ENCODE results near the gene FKBP1A. TPM values are rescaled to one million over a fixed set of nuclear protein-coding genes. Genes with fewer than 3 reads are reported as not detected.

The FKBP1A gene
- total RNA-seq, 1 experiment from 2014 or later = 196 TPM

- no peak for TF ChIP-seq CTCF (conservative IDR thresholded peaks at IDR 0.05)
- Mint-ChIP-seq H3K27ac (no peak overlapping the region), H3K27me3 (ENCODE audit: low read depth) (no peaks in the 10 kb centered on the region), H3K9me3 (peaks cover 10 to 14% of the 10 kb centered on the region in 2 experiments), H3K4me3 (no peak overlapping the region), H3K4me1 (no peaks in the 10 kb centered on the region), H3K36me3 (ENCODE audit: insufficient read depth in 1 of 3, low read depth in 3 of 3) (peaks cover 4 to 23% (median 19%) of the 10 kb centered on the region in 3 experiments)
- no peak overlapping the region for H2BK12ac ChIP-seq (ENCODE audit: insufficient read length, low read depth, low read length)
- no peak overlapping the region for H2BK120ac ChIP-seq (ENCODE audit: low read depth, low read length, poor library complexity, severe bottlenecking)
- no peaks in the 10 kb centered on the region for H3K4me1 ChIP-seq (ENCODE audit: insufficient read depth, low read length)
- H3K27me3 ChIP-seq (ENCODE audit: insufficient read depth, low read length) = no peaks in the 10 kb centered on the region; the same call in 1 of the 2 replicates
- no peak overlapping the region for H3T11ph ChIP-seq (ENCODE audit: low read length)
- no peak overlapping the region for H3K4me2 ChIP-seq (ENCODE audit: insufficient read depth, insufficient read length, low read length)
- no peak overlapping the region for H3K18ac ChIP-seq (ENCODE audit: insufficient read length, low read depth, low read length)
- H3K9me3 ChIP-seq (ENCODE audit: control insufficient read depth, low read depth, low read length) = no peaks in the 10 kb centered on the region
- no peak overlapping the region for H2AFZ ChIP-seq (ENCODE audit: low read length)
- H2BK5ac ChIP-seq (ENCODE audit: insufficient read length, low read length) = no peak overlapping the region
- H2AK5ac ChIP-seq (ENCODE audit: insufficient read length, low read length) = no peak overlapping the region
- no peak overlapping the region for H3K23ac ChIP-seq (ENCODE audit: insufficient read length, low read depth, low read length)
- no peak overlapping the region for H3K14ac ChIP-seq (ENCODE audit: insufficient read depth, low read length)
- no CpG with 5 or more reads among the region's 1 CpG for WGBS (ENCODE audit: extremely low coverage, insufficient read length, low lambda C conversion rate)
- no peak overlapping the region for H3K9ac ChIP-seq (ENCODE audit: extremely low read depth, insufficient read length, low read length)
- no peak overlapping the region for H4K91ac ChIP-seq (ENCODE audit: insufficient read length, low read depth, low read length)
- H4K8ac ChIP-seq (replicated peaks; ENCODE audit: insufficient read length, low read depth, low read length) = no peak overlapping the region
- DNase-seq = no peak
- H3K56ac ChIP-seq (ENCODE audit: insufficient read length, low read depth, low read length) = no peak overlapping the region
- H4K5ac ChIP-seq (ENCODE audit: insufficient read length, low read depth, low read length) = no peak overlapping the region
- H3K23me2 ChIP-seq (ENCODE audit: insufficient read length, low read depth, low read length, poor library complexity, severe bottlenecking) = no peaks in the 10 kb centered on the region
- no peak overlapping the region for H3K4ac ChIP-seq (ENCODE audit: low read depth, low read length)
- no peaks in the 10 kb centered on the region for H3K79me2 ChIP-seq (ENCODE audit: insufficient read depth, low read length)
- H2BK15ac ChIP-seq (ENCODE audit: low read depth, low read length) = no peak overlapping the region
- H3K79me1 ChIP-seq (ENCODE audit: insufficient read depth, low read depth, low read length, poor library complexity, severe bottlenecking) = no peaks in the 10 kb centered on the region
- no peak overlapping the region for H3K27ac ChIP-seq (ENCODE audit: insufficient read length, low read depth, low read length)
- no peak overlapping the region for H2BK20ac ChIP-seq (ENCODE audit: low read depth, low read length, poor library complexity, severe bottlenecking)
- H4K20me1 ChIP-seq (ENCODE audit: control insufficient read depth, insufficient read depth, insufficient read length) = no peaks in the 10 kb centered on the region
Measured at GRCh38 chr20:1345756-1346093, 47.1 kb downstream of the FKBP1A start.

Data from H9 (cell line).